ENCODE data around the gene LIMS2.

Gene LIMS2

DNA sequence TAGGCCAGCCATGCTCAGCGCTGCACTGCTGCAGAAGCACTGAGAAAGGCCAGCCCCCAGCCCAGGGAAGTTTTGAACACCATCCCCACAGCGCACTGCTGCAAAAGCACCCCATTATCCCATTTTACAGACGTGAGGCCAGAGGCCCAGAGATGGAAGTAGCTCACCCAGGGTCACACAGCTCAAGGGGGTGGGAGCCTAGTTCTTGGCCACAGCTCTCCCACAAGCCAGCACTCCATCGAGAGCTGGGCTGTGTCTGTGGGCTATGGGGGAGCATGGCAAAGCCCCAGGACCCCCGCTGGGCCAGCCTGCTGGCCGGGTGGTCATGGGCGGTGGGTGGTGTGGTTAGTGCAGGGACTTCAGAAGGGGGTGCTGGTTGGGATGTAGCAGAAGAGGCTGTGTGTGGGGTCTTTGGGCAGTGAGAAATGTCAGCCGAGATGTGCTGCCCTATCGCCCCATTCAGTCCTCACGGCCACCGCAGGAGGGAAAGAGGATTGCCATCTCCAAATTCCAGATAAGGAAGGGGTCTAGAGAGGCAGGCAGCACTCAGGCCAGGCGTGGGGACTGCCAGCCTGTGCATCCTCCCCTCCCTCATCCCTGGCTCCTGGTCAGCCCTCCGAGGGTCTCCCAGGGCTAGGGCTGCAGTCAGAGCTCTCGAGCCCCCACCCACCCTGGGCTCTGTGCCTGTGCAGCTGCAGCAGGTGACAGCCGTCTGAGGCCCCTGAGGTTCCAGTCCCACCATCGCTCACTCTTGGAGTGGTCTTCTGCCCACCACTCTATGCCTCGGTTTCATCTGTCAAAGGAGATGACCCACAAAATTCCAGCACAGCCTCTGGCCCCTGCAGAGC, 46.3 kb downstream of the LIMS2 start:
- no peak for DNase-seq
- in situ Hi-C loops (cut with MboI; ENCODE audit: low pct_unique_long_range_greater_than_20kb, low sequenced_read_pairs) = no loop called here

DNA sequence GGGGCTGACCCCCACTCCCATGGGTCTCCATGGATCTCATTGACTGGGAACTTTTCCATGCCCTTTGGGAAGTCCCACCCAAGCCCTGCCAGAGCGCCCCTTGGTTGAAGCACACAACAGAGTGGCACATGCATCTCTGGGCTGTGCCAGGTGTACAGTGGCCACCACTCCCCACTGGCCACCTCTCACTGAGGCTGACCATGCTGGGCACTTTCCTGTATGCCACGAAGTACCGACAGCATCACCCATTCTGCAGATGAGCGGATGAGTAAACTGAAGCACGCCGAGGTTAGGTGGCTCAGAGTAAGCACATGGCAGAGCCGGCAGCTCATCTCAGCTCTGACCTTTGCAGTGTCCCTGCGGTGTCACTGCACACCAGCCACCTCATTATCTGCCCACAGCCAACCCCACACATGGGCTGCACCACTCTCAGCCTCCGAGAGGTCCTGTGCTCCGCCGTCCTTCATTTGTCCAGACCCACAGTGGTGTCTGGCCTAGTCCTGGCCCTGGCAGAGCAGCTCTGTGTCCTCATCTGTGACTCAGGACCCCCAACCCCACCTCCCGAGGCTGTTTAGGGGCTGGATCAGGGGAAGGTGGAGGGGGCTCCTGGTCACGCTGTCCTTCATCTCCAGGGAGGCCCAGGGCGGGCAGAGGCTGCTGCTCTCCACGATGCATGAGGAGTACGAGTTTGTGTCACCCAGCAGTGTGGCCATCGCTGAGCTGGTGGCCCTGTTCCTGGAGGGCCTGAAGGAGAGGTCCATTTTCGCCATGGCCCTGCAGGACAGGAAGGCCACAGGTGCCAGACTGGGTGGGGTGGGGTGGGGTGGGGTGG, 47.4 kb downstream of the LIMS2 start:
- no peak for DNase-seq
- in situ Hi-C loops (cut with MboI; ENCODE audit: low pct_unique_long_range_greater_than_20kb, low sequenced_read_pairs) = no loop called here

DNA sequence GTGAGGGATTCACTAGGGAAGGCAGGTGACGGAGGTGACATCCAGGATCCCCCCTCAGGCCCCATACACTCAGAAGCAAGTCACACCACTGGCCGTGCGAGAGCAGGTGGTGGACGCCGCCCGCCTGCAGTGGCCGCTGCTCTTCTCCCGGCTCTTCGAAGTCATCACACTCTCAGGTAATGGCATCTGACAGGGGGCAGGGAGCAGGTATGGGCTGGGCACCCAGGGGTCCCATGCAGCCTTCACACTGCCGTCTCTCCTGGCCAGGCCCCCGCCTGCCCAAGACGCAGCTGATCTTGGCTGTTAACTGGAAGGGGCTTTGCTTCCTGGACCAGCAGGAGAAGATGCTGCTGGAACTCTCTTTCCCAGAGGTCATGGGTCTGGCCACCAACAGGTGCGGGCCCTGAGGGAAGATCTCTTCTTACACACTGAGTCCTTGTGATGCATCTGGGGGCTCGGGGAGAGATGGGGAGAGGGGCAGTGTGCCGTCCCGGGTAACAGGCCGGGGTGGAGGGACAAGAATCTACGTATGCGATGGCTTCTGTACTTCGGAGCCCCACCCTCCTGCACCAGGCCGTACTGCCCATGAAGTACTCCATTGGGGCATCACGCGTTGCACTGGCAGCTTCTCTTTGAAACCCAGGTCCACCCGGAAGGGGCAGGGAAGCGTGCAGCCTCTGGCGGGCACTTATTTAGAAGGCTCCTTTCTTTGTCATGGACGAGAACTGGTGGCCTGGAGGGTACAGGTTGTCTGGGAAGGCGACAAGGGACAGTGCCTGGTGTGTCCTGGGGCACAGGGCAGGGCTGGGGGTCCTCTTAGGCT, 48.2 kb downstream of the LIMS2 start:
- in situ Hi-C loops (cut with MboI; ENCODE audit: low pct_unique_long_range_greater_than_20kb, low sequenced_read_pairs) = no loop called here
- no peak for DNase-seq

DNA sequence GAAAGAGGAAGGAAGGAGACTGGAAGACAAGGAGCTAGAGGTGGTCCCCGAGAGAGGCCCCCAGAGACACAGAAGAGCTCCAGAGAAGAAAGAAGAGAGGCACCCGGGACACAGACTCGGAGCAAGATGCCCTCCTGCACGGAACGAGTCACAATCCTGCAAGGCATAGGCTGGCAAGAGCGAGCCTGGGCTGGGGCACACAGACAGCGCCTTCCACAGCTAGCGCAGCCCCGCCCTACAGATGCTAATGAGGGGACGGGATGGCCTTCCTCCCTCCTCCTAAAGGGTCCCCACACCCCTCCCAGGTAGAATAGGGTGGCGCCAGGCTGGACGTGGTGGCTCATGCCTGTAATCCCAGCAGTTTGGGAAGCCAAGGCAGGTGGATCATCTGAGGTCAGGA, 49.2 kb downstream of the LIMS2 start:
- DNase-seq = no peak
- in situ Hi-C loops (cut with MboI; ENCODE audit: low pct_unique_long_range_greater_than_20kb, low sequenced_read_pairs) = no loop called here

DNA sequence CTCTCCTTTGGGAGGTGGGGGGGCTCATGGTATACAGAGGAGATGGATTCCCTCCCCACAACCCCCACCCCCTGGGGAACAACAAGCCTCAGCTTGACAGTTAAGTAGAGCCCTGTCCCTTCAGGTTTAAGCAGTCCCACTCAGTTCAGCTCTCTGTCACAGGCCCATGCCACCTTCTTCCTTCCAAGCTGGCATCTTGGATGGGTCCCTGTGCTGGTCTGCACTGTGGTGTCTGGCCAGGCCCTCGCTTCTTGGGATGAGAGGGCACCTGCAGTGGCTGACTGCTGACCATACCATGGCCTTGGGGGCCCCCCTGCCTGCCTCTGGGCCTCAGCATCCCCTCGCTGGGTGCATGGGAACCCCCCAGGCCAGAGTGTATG, 49.8 kb downstream of the LIMS2 start:
- DNase-seq = no peak
- in situ Hi-C loops (cut with MboI; ENCODE audit: low pct_unique_long_range_greater_than_20kb, low sequenced_read_pairs) = no loop called here

DNA sequence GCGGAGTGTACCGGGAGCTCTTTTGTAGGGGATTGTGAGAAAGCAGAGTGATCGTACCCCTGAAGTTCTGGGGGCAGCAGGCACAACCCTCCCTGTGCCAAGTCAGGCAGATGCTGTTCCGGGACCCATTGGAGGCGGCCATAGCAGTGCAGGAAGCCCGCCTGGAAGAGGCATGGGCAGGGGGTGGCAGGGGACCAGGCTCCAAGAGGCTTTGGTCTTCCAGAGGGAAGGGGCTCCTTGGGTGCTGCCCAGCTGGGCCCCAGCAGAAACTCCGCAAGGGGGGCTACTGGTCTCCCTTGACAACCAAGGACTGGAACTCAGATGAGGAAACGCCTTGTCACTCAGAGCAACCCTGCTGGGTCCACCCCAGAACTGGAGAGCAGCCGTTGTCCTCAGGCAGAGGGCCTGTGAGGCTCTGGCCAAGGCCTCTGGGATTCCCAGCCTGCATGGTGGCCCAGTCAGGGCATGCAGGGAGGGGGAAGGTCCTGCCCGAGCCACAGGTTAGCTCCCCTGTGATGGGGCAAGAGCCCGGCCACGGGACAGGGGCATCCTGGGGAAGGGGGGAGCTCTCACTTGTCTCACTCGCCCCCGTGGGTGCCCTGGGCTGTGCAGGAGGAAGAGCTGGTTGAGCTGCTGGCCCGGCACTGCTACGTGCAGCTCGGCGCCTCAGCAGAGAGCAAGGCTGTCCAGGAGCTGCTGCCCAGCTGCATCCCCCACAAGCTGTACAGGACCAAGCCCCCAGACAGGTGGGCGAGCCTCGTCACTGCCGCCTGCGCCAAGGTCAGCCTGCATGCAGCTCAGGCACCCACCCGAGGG, 50.4 kb downstream of the LIMS2 start:
- no peak for DNase-seq
- in situ Hi-C loops (cut with MboI; ENCODE audit: low pct_unique_long_range_greater_than_20kb, low sequenced_read_pairs) = no loop called here

DNA sequence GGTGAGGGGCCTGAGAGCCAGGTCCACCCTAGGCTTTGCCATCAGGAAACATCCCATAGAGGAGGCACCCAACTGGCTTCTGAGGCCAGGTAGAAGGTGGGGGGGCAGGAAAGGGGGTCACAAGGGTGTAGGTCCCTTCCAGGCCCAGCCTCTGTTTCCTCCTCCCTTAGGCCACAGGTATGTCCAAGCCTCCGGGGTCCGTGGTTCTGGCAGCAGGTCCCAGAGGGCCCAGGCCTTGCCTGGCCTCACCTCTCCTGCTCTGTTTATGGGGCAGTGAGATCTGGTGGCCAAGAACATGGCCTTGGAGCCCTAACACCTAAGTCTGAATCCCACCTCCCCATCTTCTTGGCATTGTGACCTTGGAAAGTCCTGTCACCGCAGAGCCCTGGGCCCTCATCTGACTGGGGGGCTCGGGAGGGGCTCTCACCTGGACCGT, 51.0 kb downstream of the LIMS2 start:
- in situ Hi-C loops (cut with MboI; ENCODE audit: low pct_unique_long_range_greater_than_20kb, low sequenced_read_pairs) = no loop called here
- DNase-seq = no peak

DNA sequence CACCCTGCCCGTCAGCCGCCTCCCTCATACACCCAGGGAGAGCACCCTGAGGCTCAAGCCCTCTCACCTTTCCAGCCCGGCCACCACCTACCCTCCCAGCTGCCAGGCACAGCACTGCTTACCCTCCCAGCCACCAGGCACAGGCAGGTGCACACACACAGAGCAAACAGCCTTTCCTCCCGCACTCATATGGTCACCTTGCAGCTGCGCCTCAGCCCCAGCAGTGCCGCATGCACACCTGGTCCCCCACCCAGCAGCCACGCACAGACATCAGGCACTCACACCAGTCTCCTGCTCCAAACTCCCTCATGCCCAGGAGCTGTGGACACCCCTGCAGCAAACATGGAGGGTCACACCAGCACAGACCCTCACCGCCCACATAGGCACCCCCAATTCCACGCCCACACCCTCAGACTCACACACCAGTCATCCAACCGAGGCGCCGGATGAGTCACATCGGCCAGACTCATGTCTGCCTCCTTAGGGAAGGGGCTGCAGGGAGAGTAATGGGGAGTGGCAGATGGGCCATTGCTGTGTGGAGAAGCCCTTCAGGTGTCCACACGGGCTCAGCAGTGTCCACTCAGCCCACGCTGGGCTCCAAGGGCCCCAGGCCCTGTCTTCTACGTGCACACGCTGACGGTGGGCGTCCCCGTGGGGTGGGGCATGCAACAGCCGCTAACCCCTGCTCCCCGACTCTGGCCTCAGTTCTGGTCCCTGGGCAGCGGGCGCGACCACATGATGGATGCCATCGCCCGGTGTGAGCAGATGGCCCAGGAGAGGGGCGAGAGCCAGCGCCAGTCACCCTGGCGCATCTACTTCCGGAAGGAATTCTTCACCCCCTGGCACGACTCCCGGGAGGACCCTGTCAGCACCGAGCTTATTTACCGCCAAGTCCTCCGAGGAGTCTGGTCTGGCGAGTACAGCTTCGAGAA, 51.7 kb downstream of the LIMS2 start:
- DNase-seq = no peak
- in situ Hi-C loops (cut with MboI; ENCODE audit: low pct_unique_long_range_greater_than_20kb, low sequenced_read_pairs) = no loop called here

DNA sequence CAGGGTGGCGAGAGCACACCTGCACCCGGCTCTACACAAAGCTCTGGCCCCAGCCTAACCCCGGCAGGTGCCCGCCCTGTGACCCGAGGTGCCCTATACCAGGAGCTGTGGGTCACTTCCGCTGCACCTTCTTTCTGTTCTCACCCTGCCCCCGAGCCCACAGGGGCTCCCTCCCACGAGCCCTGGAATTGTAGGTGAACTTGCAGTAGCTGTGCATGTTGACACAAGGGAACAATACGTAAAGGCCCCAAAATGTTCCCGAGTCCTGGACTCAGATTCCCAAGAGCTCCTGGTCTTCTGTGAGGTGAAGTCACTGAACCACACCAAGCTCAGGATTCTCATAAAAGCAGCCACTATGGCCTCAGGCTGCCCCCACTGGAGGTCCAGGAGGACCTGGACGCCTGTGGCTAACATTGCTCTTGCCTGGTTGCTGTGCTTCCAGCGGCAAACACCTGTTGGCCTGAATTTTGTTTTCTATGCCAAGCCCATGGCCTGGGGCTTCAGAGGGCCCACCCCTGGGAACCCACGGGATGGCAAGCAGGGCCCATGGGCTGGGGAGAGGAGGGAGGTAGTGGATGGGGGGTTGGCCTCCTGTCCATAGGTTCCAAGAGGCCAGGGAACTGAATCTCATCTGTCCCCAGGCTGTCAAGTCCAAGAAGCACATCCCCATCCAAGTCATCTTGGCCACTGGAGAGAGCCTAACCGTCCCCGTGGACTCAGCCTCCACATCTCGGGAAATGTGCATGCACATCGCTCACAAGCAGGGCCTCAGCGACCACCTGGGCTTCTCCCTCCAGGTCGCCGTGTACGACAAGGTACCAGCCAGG, 52.6 kb downstream of the LIMS2 start:
- no peak for DNase-seq
- in situ Hi-C loops (cut with MboI; ENCODE audit: low pct_unique_long_range_greater_than_20kb, low sequenced_read_pairs) = no loop called here

DNA sequence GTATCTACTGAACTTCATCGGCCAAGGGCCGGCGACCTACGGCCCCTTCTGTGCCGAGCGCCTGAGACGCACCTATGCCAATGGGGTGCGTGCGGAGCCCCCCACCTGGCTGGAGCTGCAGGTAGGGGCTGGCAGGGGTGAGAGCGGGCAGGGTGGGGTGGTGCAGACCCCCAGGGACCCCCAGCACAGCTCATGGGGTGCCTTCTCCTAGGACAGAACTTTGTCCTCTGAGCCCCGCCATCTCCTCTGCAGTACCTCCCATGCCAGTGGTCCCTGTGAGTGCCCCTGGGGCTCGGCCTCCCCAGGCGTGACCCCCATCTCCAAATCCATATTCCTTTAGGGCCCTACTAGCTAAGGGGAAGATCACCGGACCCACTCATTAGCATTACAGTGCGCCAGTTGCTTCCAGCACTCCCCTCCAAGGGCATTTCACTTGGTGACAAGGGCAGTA, 53.3 kb downstream of the LIMS2 start:
- in situ Hi-C loops (cut with MboI; ENCODE audit: low pct_unique_long_range_greater_than_20kb, low sequenced_read_pairs) = no loop called here

DNA sequence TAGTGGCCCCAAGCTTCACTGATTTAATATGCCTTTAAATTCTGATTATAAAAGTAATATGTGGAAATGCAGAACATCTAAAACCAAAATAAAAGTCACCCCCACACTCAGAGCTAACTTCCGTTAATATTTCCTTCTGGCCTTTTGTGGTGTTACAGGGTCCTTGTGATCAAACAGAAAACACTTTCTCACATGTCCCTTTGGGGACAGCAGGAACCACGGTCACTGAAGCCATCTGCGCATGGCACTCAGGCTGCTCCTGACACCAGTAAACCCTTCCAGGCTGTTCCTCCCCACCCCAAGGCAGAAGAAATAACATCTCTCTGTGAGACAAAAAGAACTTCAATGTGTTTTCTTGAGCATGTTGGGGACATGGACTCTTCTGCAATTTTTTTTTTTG, 54.5 kb downstream of the LIMS2 start:
- in situ Hi-C loops (cut with MboI; ENCODE audit: low pct_unique_long_range_greater_than_20kb, low sequenced_read_pairs) = no loop called here
- no peak for DNase-seq

More for the DNA sequence above, 53.3 kb downstream of the LIMS2 start:
- DNase-seq = no peak

DNA sequence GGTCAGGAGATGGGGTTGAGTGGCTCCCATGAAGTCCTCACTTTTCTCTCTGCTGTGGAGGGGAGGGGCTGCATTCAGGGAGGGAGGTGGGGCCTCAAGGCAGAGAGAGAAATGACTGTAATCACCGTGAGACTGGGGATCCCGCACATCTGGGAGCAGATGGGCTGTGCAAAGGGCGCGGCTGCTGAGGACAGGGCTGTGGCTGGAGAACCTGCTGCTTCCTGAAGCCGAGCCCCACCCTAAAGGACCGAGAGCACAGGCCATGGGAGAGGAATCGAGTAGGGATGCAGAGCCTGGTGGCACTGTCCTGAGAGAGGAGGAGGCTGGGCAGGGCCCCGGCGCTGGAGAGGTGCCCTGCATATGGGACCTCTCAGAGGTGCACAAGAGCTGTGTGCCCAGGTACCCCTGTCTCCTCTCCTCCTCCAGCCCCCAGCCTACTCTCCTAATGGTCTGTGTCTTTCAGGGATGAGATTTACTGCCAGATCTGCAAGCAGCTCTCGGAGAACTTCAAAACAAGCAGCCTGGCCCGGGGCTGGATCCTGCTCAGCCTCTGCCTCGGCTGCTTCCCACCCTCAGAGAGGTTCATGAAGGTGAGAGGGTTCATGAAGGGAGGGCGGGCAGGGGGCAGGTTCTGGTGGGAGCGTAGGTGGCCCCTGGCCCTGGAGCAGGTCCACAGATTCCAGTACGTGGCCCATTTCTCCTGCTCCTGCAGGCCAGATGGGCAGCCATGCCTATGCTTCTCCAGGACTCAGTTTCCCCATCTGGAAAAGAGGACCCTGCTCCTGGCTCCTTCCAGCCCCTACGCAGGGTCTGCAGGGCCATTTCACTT, 55.2 kb downstream of the LIMS2 start:
- no peak for DNase-seq
- in situ Hi-C loops (cut with MboI; ENCODE audit: low pct_unique_long_range_greater_than_20kb, low sequenced_read_pairs) = no loop called here

DNA sequence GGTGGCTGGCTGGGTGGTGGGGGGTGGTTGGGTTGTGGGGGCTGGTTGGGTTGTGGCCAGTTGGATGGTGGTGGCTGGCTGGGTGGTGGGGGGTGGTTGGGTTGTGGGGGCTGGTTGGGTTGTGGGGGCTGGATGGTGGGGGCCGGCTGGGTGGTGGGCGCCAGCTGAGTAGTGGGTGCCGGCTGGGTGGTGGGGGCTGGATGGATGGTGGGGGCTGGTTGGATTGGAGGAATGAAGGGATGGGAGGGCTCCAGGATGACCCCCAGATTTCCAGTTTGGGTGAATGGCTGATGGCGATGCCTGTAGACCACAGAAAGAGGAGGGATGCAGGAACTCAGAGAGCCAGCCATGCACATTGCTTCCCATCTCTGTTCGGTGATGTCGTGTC, 56.1 kb downstream of the LIMS2 start:
- in situ Hi-C loops (cut with MboI; ENCODE audit: low pct_unique_long_range_greater_than_20kb, low sequenced_read_pairs) = no loop called here
- no peak for DNase-seq

DNA sequence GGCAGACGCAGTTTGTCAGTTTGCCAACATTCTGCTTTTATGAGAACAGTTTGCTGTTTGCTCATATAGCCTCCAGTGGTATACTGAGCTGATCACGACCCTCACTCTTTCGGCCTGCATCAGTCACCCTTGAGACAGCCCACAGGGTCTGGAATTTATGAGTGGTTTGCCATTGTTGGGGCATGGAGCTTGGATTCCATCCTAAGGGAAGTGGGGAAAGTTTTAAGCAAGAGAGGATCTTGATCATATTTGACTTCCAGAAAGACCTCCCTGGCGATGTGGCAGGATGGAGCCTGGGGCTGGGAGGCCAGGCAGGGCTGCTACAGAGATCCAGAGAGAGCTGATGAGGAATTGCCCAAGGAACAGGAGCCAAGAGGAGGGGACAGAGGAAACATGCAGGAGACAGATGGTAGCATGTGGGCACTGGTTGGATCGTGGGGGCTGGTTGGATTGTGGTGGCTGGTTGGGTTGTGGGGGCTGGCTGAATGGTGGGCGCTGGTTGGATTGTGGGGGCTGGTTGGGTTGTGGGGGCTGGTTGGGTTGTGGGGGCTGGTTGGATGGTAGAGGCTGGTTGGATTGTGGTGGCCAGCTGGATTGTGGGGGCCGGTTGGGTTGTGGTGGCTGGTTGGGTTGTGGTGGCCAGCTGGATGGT, 56.7 kb downstream of the LIMS2 start:
- in situ Hi-C loops (cut with MboI; ENCODE audit: low pct_unique_long_range_greater_than_20kb, low sequenced_read_pairs) = no loop called here
- no peak for DNase-seq

DNA sequence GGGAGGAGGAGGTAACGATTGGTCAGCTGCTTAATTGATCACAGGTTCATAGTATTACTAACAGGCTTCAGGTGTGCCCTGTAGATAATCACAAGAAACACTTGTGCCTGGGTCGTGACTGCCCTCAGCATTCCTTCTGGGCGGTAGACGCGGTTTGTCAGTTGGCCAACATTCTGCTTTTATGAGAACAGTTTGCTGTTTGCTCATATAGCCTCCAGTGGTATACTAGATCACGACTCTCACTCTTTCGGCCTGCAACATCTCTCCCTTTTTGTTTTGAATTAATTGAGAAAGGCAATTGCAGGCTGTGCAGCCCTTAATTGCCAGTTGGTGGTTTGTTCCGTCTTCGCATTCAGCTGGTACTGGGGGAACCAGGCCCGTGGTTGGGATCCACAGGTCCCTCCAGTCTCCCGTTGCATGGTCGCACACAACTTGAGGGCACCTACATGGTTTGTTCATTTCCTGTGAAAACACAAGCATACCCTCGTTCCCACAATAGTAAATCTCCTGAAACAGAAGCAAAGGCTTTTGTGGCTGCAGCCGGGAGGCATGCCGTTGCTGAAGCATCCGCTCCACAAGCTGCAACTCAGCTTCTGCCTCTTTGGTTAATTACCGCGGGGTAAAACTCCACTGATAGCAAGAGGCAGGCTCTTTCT, 59.7 kb downstream of the LIMS2 start:
- in situ Hi-C loops (cut with MboI; ENCODE audit: low pct_unique_long_range_greater_than_20kb, low sequenced_read_pairs) = no loop called here
- no peak for DNase-seq

Measured in KBM-7 (cell line).